Tibial nerve (tissue), 4 donors: ENCODE measurements around the gene SLC2A3. TPM values are rescaled to one million over a fixed set of nuclear protein-coding genes. Genes with fewer than 3 reads are reported as not detected.
"Not testable (repeated sequence)": the region's sequence is repeated elsewhere in the genome, so short reads cannot be mapped to it uniquely, and the experiment has no call there.

Experiments used
- DNase-seq, 2 donors: peaks; one replicate each; pipeline ENCODE4 v3.0.0-alpha.2; 2019; ENCODE audit warnings: low spot score in 2 of 2
- H3K27ac ChIP-seq, 4 donors: fragments of 200-600 bp; sonication (generic) in 3 of 4; one replicate each; pipeline ENCODE4 v1.5.1; 2017 to 2019; ENCODE audit warnings: mild to moderate bottlenecking in 1 of 4
- H3K27me3 ChIP-seq, 2 donors: fragments of 200-600 bp; sonication (generic) in 1 of 2; one replicate each; pipeline versions ENCODE4 v1.5.1 to v1.6.0; 2017 to 2019
- H3K36me3 ChIP-seq, 3 donors: fragments of 200-600 bp; sonication (generic); one replicate each; pipeline ENCODE4 v1.5.1; 2018 to 2019
- H3K4me1 ChIP-seq, 4 donors: fragments of 200-600 bp; sonication (generic) in 3 of 4; one replicate each; pipeline ENCODE4 v1.5.1; 2017 to 2019
- H3K4me3 ChIP-seq, 4 donors: fragments of 200-600 bp; sonication (generic) in 3 of 4; one replicate each; pipeline ENCODE4 v1.5.1; 2017 to 2019; ENCODE audit warnings: mild to moderate bottlenecking in 1 of 4, moderate library complexity in 1 of 4
- H3K9me3 ChIP-seq, 4 donors: fragments of 200-600 bp; sonication (generic) in 3 of 4; one replicate each; pipeline ENCODE4 v1.5.1; 2017 to 2019
- EP300 ChIP-seq, 2 donors: sonication (generic); formaldehyde crosslinking; IDR thresholded peaks; one replicate each; pipeline ENCODE4 v1.6.1; 2017; ENCODE audit warnings: antibody characterized with exemption in 2 of 2, mild to moderate bottlenecking in 1 of 2
- POLR2A ChIP-seq, 2 donors: fragments of 450-650 bp; IDR thresholded peaks; one replicate each; pipeline ENCODE4 v1.6.1; 2017; ENCODE audit warnings: antibody characterized with exemption in 2 of 2, mild to moderate bottlenecking in 2 of 2, moderate library complexity in 2 of 2
- WGBS, 2 donors: methylation state at CpG; one replicate each; pipeline ENCODE4 v1.1.5; 2018; 5-methylcytosine and 5-hydroxymethylcytosine counted together
- total RNA-seq, 4 donors: library from RNA; depleted of rRNA; stranded (reverse); fragments of >200 nt; gene quantifications; one replicate each; pipeline ENCODE4 v1.1.0, GENCODE V29; 2016
- TF ChIP-seq, protein P1 (sequence below), 5 experiments: fragments of 200-600 bp in 3 of 5; fragments of 450-650 bp in 2 of 5; sonication (generic) in 3 of 5; IDR thresholded peaks; one replicate each; pipeline ENCODE4 v1.5.1; 2016 to 2019; ENCODE audit warnings: antibody characterized with exemption in 5 of 5, mild to moderate bottlenecking in 3 of 5, moderate library complexity in 2 of 5

Gene SLC2A3
- total RNA-seq, 4 donors from 2014 or later = 83.4 to 262 (median 115) TPM

DNA sequence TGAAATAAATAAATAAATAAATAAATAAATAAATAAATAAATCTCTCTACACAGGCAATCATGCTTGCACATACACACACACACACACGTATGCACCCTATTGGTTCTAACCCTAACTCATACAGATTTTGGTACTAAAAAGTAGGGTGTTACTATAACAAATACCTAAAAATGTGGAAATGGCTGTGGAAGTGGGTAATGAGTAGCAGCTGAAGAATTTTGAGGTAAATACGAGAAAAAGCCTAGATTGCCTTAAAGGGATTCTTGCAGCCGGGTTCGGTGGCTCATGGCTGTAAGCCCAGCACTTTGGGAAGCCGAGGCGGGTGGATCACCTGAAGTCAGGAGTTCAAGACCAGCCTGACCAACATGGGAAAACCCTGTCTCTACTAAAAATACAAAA is 15.7 kb upstream of the SLC2A3 start:
- TF ChIP-seq, protein P1, sequence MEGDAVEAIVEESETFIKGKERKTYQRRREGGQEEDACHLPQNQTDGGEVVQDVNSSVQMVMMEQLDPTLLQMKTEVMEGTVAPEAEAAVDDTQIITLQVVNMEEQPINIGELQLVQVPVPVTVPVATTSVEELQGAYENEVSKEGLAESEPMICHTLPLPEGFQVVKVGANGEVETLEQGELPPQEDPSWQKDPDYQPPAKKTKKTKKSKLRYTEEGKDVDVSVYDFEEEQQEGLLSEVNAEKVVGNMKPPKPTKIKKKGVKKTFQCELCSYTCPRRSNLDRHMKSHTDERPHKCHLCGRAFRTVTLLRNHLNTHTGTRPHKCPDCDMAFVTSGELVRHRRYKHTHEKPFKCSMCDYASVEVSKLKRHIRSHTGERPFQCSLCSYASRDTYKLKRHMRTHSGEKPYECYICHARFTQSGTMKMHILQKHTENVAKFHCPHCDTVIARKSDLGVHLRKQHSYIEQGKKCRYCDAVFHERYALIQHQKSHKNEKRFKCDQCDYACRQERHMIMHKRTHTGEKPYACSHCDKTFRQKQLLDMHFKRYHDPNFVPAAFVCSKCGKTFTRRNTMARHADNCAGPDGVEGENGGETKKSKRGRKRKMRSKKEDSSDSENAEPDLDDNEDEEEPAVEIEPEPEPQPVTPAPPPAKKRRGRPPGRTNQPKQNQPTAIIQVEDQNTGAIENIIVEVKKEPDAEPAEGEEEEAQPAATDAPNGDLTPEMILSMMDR (IDR thresholded peaks at IDR 0.05) = no peak
- TF ChIP-seq POLR2A (IDR thresholded peaks at IDR 0.05) (no peak), EP300 (IDR thresholded peaks at IDR 0.05) (no peak)

GRCh38 chr12:7950230-7950943 is 14.4 kb upstream of the SLC2A3 start:
- not testable (repeated sequence) for H3K9me3 ChIP-seq, H3K27me3 ChIP-seq, H3K27ac ChIP-seq, H3K4me3 ChIP-seq, H3K36me3 ChIP-seq, H3K4me1 ChIP-seq, DNase-seq
- WGBS, 2 donors = 92 to 93% methylated on average over 14 of the region's 14 CpGs

More for the DNA sequence above, 15.7 kb upstream of the SLC2A3 start:
- H3K36me3 ChIP-seq = no peaks in the 10 kb centered on the region
- no peak overlapping the region for H3K27ac ChIP-seq
- H3K4me1 ChIP-seq = no peaks in the 10 kb centered on the region
- no peaks in the 10 kb centered on the region for H3K9me3 ChIP-seq
- WGBS, 2 donors = 93 to 95% methylated on average over 6 of the region's 6 CpGs
- no peak for DNase-seq
- H3K27me3 ChIP-seq = no peaks in the 10 kb centered on the region
- no peak overlapping the region for H3K4me3 ChIP-seq

DNA sequence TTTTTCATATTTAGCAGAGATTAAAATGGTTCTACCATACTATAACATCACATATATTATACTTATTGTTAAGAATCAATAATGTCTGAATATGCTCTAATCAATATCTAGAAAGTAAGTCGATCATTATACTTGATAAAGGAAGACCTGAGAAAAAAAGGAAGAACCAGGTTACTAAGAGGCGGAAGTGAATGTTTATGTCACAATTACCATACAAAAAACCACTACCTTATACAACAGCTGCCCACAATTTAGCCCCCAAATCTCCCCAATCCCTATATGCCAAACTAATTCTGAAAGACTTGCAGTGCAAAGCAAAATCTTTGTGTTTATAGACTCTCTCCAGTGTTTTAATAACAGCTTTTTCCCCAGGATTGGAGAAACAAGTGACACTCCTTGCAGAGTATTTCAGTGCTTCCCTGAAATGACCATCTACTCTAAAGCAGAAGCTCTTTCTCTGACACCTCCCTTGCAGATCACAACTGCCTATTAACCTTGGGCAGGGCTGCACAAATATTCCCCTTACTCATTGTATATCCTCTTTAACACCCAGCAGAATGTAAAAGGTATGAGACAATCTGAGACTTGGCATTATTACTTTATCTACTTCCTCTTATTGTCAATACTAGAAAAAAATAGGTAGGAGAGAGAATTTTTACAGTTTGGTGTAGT is 12.7 kb upstream of the SLC2A3 start:
- H3K27me3 ChIP-seq = no peaks in the 10 kb centered on the region
- no peak for DNase-seq
- no peaks in the 10 kb centered on the region for H3K4me1 ChIP-seq
- no peaks in the 10 kb centered on the region for H3K36me3 ChIP-seq
- no peaks in the 10 kb centered on the region for H3K9me3 ChIP-seq
- no peak overlapping the region for H3K4me3 ChIP-seq
- TF ChIP-seq POLR2A (IDR thresholded peaks at IDR 0.05) = no peak
- TF ChIP-seq, protein P1 (IDR thresholded peaks at IDR 0.05) = no peak
- no peak for TF ChIP-seq EP300 (IDR thresholded peaks at IDR 0.05)
- WGBS, 2 donors = 66 to 85% methylated on average over 2 of the region's 2 CpGs
- H3K27ac ChIP-seq = no peak overlapping the region

DNA sequence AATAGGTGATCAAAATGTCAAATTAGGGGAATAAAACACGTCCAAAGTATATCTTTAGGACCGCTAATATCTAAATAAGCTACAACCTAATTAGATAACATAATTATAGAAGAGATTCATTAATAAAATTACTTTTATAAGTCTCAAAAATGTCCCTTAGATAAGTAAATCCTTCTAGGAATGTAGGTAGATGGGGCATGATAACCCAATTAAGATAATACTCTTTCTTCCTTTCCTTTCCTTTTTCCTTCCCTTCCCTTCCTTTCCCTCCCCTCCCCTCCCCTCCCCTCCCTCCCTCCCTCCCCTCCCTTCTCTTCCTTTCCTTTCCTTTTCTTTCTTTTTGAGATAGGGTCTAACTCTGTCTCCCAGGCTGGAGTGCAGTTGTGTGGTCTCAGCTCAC is 11.0 kb upstream of the SLC2A3 start:
- no peak for DNase-seq
- TF ChIP-seq POLR2A (IDR thresholded peaks at IDR 0.05) (no peak), EP300 (IDR thresholded peaks at IDR 0.05) (no peak)
- TF ChIP-seq, protein P1 (IDR thresholded peaks at IDR 0.05) = no peak
- Histone ChIP-seq H3K27me3 (no peaks in the 10 kb centered on the region), H3K9me3 (no peaks in the 10 kb centered on the region), H3K4me3 (no peak overlapping the region), H3K36me3 (no peaks in the 10 kb centered on the region), H3K27ac (no peak overlapping the region), H3K4me1 (no peaks in the 10 kb centered on the region)
- 93 to 95% methylated on average over 2 of the region's 2 CpGs for WGBS, 2 donors

GRCh38 chr12:7944760-7945159 is 8.8 kb upstream of the SLC2A3 start:
- not testable (repeated sequence) for H3K9me3 ChIP-seq, H3K36me3 ChIP-seq, H3K27me3 ChIP-seq, DNase-seq, H3K27ac ChIP-seq, H3K4me3 ChIP-seq, H3K4me1 ChIP-seq
- 92 to 93% methylated on average over 8 of the region's 8 CpGs for WGBS, 2 donors

DNA sequence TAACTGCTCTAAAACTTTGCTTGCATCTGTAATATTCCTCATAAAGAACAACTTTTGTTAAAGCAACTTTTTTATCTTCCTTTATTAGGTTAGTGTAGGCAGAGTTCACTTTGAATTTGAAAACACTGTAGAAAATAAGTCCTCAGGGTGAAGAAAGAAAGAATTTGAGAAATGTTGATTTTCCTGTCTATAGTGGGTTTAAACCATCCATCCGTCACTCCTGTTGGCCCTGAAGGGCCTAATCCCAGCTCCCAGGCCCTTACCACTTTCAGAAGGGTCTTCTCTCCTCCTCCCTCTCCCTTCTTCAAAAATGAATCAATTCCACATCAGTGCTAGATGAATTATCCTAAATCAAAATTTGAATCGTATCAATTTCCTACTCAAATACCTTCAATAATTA is 4.9 kb upstream of the SLC2A3 start:
- no peak overlapping the region for H3K27ac ChIP-seq
- H3K27me3 ChIP-seq = no peaks in the 10 kb centered on the region
- no peak for DNase-seq
- 91 to 93% methylated on average over 2 of the region's 2 CpGs for WGBS, 2 donors
- no peaks in the 10 kb centered on the region for H3K9me3 ChIP-seq
- TF ChIP-seq EP300 (IDR thresholded peaks at IDR 0.05) (no peak), POLR2A (IDR thresholded peaks at IDR 0.05) (no peak)
- TF ChIP-seq, protein P1 (IDR thresholded peaks at IDR 0.05) = no peak
- H3K4me1 ChIP-seq = peaks cover 0 to 4% (median 2%) of the 10 kb centered on the region in 4 donors
- no peak overlapping the region for H3K4me3 ChIP-seq
- no peaks in the 10 kb centered on the region for H3K36me3 ChIP-seq
